ENCODE results near the gene CTTNBP2NL.

- no peak for TF ChIP-seq CTCF (IDR thresholded peaks at IDR 0.05)
- TF ChIP-seq POLR2A (IDR thresholded peaks at IDR 0.05): no peak
These were observed 1.8 kb downstream of the CTTNBP2NL start for GRCh38 chr1:112397841-112398240.

All from vagina (tissue), 2 donors.